ENCODE measurements around the gene TMED1. TPM values are rescaled to one million over a fixed set of nuclear protein-coding genes. Genes with fewer than 3 reads are reported as not detected.
A peak's percentile ranks its signal among the peaks of the same experiment; 100 is the strongest.

The TMED1 gene
- total and polyA plus RNA-seq, 7 experiments from 2014 or later: 7.6 to 21.7 (median 11.4) TPM

DNA sequence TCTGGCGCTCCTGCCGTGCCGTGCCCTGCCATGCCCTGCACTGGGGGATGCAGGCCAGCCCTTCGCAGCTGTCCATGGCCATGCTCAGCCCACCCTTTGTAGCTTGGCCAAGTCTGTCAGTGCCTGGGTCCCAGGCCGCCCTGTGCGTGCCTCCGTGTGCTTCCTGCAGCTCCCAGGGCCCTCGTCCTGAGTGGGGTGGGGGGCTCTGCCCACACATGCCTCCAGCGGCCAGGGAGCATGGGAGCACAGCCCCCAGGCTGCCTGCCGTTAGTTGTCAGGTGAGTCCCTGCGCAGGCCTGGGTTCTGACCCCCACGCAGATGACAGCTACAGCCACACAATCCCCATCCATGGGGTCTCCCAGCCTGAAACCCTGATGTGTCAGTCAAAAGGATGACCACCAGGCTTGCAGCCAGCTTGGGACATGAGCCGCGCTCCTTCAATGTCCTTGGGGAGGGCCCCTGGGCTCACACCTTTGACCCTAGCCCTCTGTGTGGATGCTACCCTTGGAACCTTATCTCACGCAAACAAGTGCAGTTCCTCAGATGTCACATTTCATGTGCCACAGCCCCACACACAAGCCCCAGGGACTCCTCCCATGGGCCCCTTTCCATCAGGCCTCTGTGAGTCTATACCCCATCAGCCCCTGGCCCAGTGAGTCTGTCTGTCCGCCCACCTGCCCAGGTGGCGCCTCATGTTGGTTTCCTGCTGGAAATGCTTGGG is 24.5 kb downstream of the TMED1 start:
- H3K36me3 Mint-ChIP-seq: peaks cover 12 to 26% (median 20%) of the 10 kb centered on the region in 5 donors
- Histone ChIP-seq H3K27me3 (ENCODE audit: control insufficient read depth in 2 of 2, insufficient read depth in 2 of 2, low read length in 2 of 2) (no peaks in the 10 kb centered on the region), H3K4me1 (ENCODE audit: control insufficient read depth in 2 of 2, insufficient read depth in 2 of 2, low read length in 2 of 2) (peaks cover 0 to 40% of the 10 kb centered on the region in 2 donors), H3K36me3 (ENCODE audit: control insufficient read depth in 2 of 3, insufficient read depth in 3 of 3, low read length in 3 of 3) (peaks cover 0 to 77% (median 10%) of the 10 kb centered on the region in 3 experiments), H3K4me3 (ENCODE audit: low read length) (no peak overlapping the region), H3K9me3 (ENCODE audit: control insufficient read depth in 2 of 3, low read length in 3 of 3) (no peaks in the 10 kb centered on the region), H3K27ac (ENCODE audit: low read depth, low read length) (no peak overlapping the region)
- intact Hi-C loops (cut with micrococcal nuclease): no loop called here
- DNase-seq (no peak), ATAC-seq (no peak)
- no peaks in the 10 kb centered on the region for H3K9me3 Mint-ChIP-seq
- no peaks in the 10 kb centered on the region for H3K27me3 Mint-ChIP-seq
- CTCF ChIA-PET: no interaction called here
- no peak overlapping the region for H3K4me3 Mint-ChIP-seq
- POLR2A ChIA-PET: interaction anchor here (0.5 kb wide), 1 partner anchor 34 kb away, joined by 4 read pairs; no protein-coding TSS in a partner anchor
- peak overlapping the region in 2 of 9 donors; percentile 15 to 42 for H3K27ac Mint-ChIP-seq
- H3K4me1 Mint-ChIP-seq: peaks cover 10 to 35% (median 14%) of the 10 kb centered on the region in 7 donors

DNA sequence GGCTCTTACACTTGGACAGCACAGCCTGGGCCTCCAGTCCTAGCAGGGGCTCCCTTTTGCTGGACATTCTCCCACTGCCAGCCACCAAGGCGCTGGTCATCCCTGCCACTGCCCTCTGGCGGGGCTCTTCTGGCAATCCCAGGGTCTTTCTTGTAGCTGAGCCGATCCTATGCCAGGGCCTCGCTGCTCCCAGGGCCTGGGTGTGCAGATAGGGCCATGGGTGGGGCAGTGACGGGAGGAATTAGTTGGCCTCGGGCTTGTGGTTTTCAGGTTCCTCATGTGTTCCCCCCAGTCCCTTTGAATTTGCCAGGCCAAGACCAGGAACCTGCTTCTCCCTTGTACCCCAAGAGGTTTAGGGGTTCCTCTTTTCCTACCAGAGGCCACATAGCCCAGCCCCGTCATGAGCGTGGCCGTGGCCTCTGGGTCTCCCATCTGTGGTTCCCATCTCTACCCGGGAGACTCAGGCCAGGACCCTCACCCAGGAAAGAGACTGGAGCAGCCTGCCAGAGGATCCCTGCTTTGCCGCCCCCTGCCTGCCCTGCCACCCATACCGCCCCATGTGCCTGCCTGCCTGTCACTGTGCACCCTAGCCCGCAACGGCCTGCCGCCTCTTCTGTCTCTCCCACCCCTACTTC is 26.2 kb downstream of the TMED1 start:
- Histone ChIP-seq H3K4me3 (ENCODE audit: low read length) (no peak overlapping the region), H3K9me3 (ENCODE audit: control insufficient read depth in 2 of 3, low read length in 3 of 3) (no peaks in the 10 kb centered on the region), H3K4me1 (ENCODE audit: control insufficient read depth in 2 of 2, insufficient read depth in 2 of 2, low read length in 2 of 2) (peaks cover 0 to 29% of the 10 kb centered on the region in 2 donors), H3K36me3 (ENCODE audit: control insufficient read depth in 2 of 3, insufficient read depth in 3 of 3, low read length in 3 of 3) (peaks cover 0 to 74% (median 10%) of the 10 kb centered on the region in 3 experiments), H3K27me3 (ENCODE audit: control insufficient read depth in 2 of 2, insufficient read depth in 2 of 2, low read length in 2 of 2) (no peaks in the 10 kb centered on the region), H3K27ac (ENCODE audit: low read depth, low read length) (peak overlapping the region; percentile 46)
- peak overlapping the region in 4 of 9 donors; percentile 10 to 74 (median 55) for H3K27ac Mint-ChIP-seq
- H3K4me1 Mint-ChIP-seq: peaks cover 10 to 35% (median 14%) of the 10 kb centered on the region in 7 donors
- ChIA-PET CTCF (no interaction called here), POLR2A (no interaction called here)
- no peaks in the 10 kb centered on the region for H3K9me3 Mint-ChIP-seq
- DNase-seq (no peak), ATAC-seq (peak; percentile 58)
- H3K4me3 Mint-ChIP-seq: peak overlapping the region in 1 of 10 donors; percentile 53
- peaks cover 18 to 33% (median 24%) of the 10 kb centered on the region in 5 donors for H3K36me3 Mint-ChIP-seq
- intact Hi-C loops (cut with micrococcal nuclease): no loop called here
- no peaks in the 10 kb centered on the region for H3K27me3 Mint-ChIP-seq

DNA sequence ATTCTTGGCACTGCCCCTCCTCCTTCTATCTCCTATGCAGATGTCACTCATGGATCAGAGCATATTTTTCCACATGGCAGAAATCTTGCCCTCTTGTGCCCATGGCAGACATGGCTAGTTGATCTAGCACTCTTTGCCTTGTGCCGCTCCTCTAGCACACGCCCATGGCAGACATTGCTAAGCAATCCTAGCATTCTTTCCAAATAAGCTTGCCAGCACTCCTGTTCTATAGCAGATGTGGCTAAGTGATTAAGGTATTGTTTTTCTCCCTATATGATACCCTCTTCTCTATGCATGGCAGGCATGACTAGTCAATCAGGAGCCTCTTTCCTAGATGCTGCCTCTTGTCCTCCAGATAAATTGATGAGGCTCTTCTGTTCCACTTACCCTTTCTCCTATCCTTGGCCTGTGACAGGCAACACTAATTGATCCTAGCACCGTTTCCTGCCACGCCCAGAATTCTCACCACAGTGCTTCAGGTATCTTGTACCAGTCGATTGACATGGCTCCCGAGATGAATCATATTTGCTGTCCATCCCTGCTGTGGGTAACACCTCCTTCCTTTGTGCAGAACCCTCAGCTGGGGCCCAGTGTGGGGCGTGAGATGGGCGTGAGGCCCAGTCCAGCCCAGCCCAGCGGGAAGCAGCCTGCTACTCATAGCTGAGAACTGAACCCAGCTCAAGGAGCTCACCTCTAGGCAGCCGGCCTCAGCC is 26.9 kb downstream of the TMED1 start:
- H3K4me3 Mint-ChIP-seq: peak overlapping the region in 5 of 10 donors; percentile 14 to 58 (median 29)
- POLR2A ChIA-PET: no interaction called here
- DNase-seq (peak in 1 of 9 donors; percentile 10), ATAC-seq (peak; percentile 40)
- Histone ChIP-seq H3K27me3 (ENCODE audit: control insufficient read depth in 2 of 2, insufficient read depth in 2 of 2, low read length in 2 of 2) (no peaks in the 10 kb centered on the region), H3K4me3 (ENCODE audit: low read length) (no peak overlapping the region), H3K36me3 (ENCODE audit: control insufficient read depth in 2 of 3, insufficient read depth in 3 of 3, low read length in 3 of 3) (peaks cover 0 to 77% (median 11%) of the 10 kb centered on the region in 3 experiments), H3K9me3 (ENCODE audit: control insufficient read depth in 2 of 3, low read length in 3 of 3) (no peaks in the 10 kb centered on the region), H3K27ac (ENCODE audit: low read depth, low read length) (peak overlapping the region; percentile 46), H3K4me1 (ENCODE audit: control insufficient read depth in 2 of 2, insufficient read depth in 2 of 2, low read length in 2 of 2) (peaks cover 0 to 26% of the 10 kb centered on the region in 2 donors)
- H3K9me3 Mint-ChIP-seq: no peaks in the 10 kb centered on the region
- CTCF ChIA-PET: no interaction called here
- intact Hi-C loops (cut with micrococcal nuclease): no loop called here
- H3K27ac Mint-ChIP-seq: peak overlapping the region; percentile 9 to 78 (median 42)
- peaks cover 17 to 30% (median 21%) of the 10 kb centered on the region in 5 donors for H3K36me3 Mint-ChIP-seq
- H3K27me3 Mint-ChIP-seq: no peaks in the 10 kb centered on the region
- H3K4me1 Mint-ChIP-seq: peaks cover 10 to 34% (median 14%) of the 10 kb centered on the region in 7 donors

DNA sequence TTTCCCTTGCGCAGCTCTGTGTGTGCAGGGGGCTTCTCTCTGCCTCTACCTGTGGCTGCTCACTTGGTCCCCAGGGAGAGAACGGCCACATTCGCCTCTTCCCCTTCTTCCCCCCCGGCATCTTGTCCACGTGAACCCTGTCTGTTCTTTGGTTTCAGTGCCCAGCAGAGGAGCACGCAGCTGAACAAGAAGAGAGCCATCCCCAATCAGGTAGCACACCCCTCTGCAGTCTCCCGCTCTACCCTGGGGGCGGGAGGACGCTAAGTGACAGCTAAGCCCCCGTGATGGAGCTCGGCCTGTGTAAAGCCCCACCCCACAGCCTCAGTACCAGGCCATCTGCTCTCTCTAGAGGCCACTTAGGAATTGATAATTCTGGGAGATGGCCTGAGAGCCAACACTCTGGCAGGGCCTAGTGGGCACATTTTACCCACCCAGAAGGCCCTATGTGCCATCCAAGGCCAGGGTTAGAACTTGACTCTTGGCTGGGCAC is 30.2 kb downstream of the TMED1 start:
- DNase-seq (no peak), ATAC-seq (no peak)
- POLR2A ChIA-PET: interaction anchor here (0.6 to 1.2 kb wide), 2 partner anchors 45 to 1919 kb away, joined by 3 read pairs; no protein-coding TSS in a partner anchor
- H3K36me3 ChIP-seq (ENCODE audit: control insufficient read depth in 2 of 3, insufficient read depth in 3 of 3, low read length in 3 of 3): peaks cover 0 to 82% (median 20%) of the 10 kb centered on the region in 3 experiments
- H3K36me3 Mint-ChIP-seq: peaks cover 17 to 36% (median 21%) of the 10 kb centered on the region in 5 donors
- intact Hi-C loops (cut with micrococcal nuclease): no loop called here
- H3K27me3 Mint-ChIP-seq: no peaks in the 10 kb centered on the region
- H3K27ac Mint-ChIP-seq: peak overlapping the region in 1 of 9 donors; percentile 42
- H3K4me1 Mint-ChIP-seq: peaks cover 10 to 24% (median 17%) of the 10 kb centered on the region in 7 donors
- H3K9me3 ChIP-seq (ENCODE audit: control insufficient read depth in 2 of 3, low read length in 3 of 3): no peaks in the 10 kb centered on the region
- H3K9me3 Mint-ChIP-seq: no peaks in the 10 kb centered on the region
- no peak overlapping the region for H3K4me3 ChIP-seq (ENCODE audit: low read length)
- CTCF ChIA-PET: interaction anchor here (0.6 to 1.1 kb wide), 2 partner anchors 15 to 88 kb away, joined by 3 read pairs; partner anchors contain the start of gene DNM2
- H3K4me3 Mint-ChIP-seq: no peak overlapping the region
- no peak overlapping the region for H3K27ac ChIP-seq (ENCODE audit: low read depth, low read length)
- H3K27me3 ChIP-seq (ENCODE audit: control insufficient read depth in 2 of 2, insufficient read depth in 2 of 2, low read length in 2 of 2): no peaks in the 10 kb centered on the region
- peaks cover 0 to 14% of the 10 kb centered on the region in 2 donors for H3K4me1 ChIP-seq (ENCODE audit: control insufficient read depth in 2 of 2, insufficient read depth in 2 of 2, low read length in 2 of 2)

DNA sequence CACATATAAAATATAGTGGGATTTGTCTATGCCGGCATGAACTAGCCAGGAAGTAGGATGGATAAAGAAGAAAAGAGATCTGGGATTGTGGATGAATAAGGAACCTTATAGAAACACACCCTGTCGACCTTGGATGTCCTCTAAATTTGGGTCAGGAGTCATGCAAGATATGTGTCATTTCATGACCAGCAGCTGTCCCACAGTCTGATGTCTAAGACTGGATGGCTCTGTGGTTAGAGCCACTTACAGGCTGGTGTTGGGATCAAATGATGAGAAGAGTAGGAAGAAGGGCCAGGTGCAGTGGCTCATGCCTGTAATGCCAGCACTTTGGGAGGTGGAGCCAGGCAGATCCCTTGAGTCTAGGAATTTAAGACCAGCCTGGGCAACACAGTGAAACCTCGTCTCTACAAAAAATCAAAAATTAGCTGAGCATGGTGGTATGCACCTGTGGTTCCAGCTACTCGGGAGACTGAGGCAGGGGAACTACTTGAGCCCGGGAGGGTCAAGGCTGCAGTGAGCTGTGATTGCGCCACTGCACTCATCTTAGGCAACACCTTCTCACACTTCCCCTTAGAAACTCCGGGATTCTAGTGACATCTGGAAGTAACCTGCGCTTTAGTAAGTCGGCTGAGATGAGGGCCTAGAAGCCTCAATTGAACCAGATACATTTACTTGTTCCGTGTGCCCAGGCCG is 30.8 kb downstream of the TMED1 start:
- intact Hi-C loops (cut with micrococcal nuclease): no loop called here
- Histone ChIP-seq H3K9me3 (ENCODE audit: control insufficient read depth in 2 of 3, low read length in 3 of 3) (no peaks in the 10 kb centered on the region), H3K27ac (ENCODE audit: low read depth, low read length) (no peak overlapping the region), H3K4me1 (ENCODE audit: control insufficient read depth in 2 of 2, insufficient read depth in 2 of 2, low read length in 2 of 2) (peaks cover 0 to 15% of the 10 kb centered on the region in 2 donors), H3K4me3 (ENCODE audit: low read length) (no peak overlapping the region), H3K36me3 (ENCODE audit: control insufficient read depth in 2 of 3, insufficient read depth in 3 of 3, low read length in 3 of 3) (peaks cover 0 to 82% (median 22%) of the 10 kb centered on the region in 3 experiments), H3K27me3 (ENCODE audit: control insufficient read depth in 2 of 2, insufficient read depth in 2 of 2, low read length in 2 of 2) (no peaks in the 10 kb centered on the region)
- Mint-ChIP-seq H3K27ac (peak overlapping the region in 3 of 9 donors; percentile 12 to 42 (median 42)), H3K4me3 (no peak overlapping the region), H3K9me3 (no peaks in the 10 kb centered on the region), H3K27me3 (no peaks in the 10 kb centered on the region), H3K36me3 (peaks cover 17 to 40% (median 21%) of the 10 kb centered on the region in 5 donors), H3K4me1 (peaks cover 10 to 23% (median 17%) of the 10 kb centered on the region in 7 donors)
- peak; percentile 33 for ATAC-seq
- ChIA-PET POLR2A (interaction anchor here (0.7 to 0.8 kb wide), 2 partner anchors 19 to 50 kb away, joined by 3 read pairs; no protein-coding TSS in a partner anchor), CTCF (interaction anchor here (0.6 to 1.1 kb wide), 2 partner anchors 16 to 88 kb away, joined by 3 read pairs; partner anchors contain the start of gene DNM2)
- DNase-seq: no peak

DNA sequence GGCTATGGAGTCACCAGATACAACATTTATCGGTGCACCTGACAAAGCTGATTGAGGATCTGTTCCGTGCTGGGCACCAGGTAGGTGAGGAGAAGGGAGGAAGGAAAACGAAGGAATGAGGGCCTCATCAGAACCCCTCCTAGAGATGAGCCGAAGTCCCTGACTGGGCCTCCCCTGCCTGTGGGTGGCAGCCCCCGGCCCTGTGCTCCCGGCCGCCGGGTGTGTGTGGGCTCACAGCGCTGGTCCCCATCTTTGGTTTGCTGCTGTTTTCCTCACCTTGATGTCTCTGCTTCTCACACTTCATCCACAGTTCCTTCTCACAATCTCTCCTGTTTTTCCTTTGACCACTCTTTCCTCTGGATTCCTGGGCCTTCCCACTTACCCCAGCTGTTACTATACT is 32.8 kb downstream of the TMED1 start:
- H3K36me3 ChIP-seq (ENCODE audit: control insufficient read depth in 2 of 3, insufficient read depth in 3 of 3, low read length in 3 of 3): peaks cover 0 to 83% (median 22%) of the 10 kb centered on the region in 3 experiments
- Mint-ChIP-seq H3K4me1 (peaks cover 1 to 23% (median 4%) of the 10 kb centered on the region in 7 donors), H3K4me3 (no peak overlapping the region), H3K9me3 (no peaks in the 10 kb centered on the region), H3K27me3 (no peaks in the 10 kb centered on the region), H3K36me3 (peaks cover 9 to 33% (median 10%) of the 10 kb centered on the region in 5 donors), H3K27ac (peak overlapping the region in 3 of 9 donors; percentile 17 to 66 (median 63))
- no peak overlapping the region for H3K4me3 ChIP-seq (ENCODE audit: low read length)
- CTCF ChIA-PET: no interaction called here
- H3K27ac ChIP-seq (ENCODE audit: low read depth, low read length): no peak overlapping the region
- no peak for DNase-seq
- H3K27me3 ChIP-seq (ENCODE audit: control insufficient read depth in 2 of 2, insufficient read depth in 2 of 2, low read length in 2 of 2): no peaks in the 10 kb centered on the region
- no peaks in the 10 kb centered on the region for H3K9me3 ChIP-seq (ENCODE audit: control insufficient read depth in 2 of 3, low read length in 3 of 3)
- intact Hi-C loops (cut with micrococcal nuclease): no loop called here
- POLR2A ChIA-PET: no interaction called here
- H3K4me1 ChIP-seq (ENCODE audit: control insufficient read depth in 2 of 2, insufficient read depth in 2 of 2, low read length in 2 of 2): peaks cover 0 to 16% of the 10 kb centered on the region in 2 donors
- no peak for ATAC-seq

Measured in naive thymus-derived CD4-positive, alpha-beta T cell (primary cell).